HG03039 (cell line): ENCODE data around the gene COA8.
"Not testable (repeated sequence)": the region's sequence is repeated elsewhere in the genome, so short reads cannot be mapped to it uniquely, and the experiment has no call there.

Experiments used
- ATAC-seq: cut with Tn5 transposase; IDR thresholded peaks from one replicate; pipeline ENCODE4 v1.9.1; 2021; ENCODE audit warnings: mild to moderate bottlenecking, moderate library complexity; ENCODE audit not compliant: unreplicated experiment

Gene COA8

DNA sequence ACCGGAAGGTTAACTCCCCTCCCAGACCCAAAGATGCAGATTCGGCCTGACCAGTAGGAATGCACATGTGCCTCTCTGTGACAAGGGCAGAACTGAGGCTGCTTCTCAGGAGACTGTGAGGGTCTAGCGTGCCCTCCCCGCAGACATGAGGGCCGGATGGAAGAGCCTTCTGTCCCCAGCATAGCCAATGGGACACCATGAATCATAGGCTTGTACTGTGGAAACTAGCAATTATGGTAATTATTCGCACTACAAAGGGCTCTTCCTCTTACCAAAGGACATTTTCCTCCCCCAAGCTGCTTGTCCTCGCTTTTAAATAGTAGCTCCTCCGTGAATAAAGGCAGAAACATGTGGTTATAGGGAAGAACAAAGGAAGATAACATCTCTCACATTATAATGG, 6.2 kb downstream of the COA8 start:
- ATAC-seq, result no peak

DNA sequence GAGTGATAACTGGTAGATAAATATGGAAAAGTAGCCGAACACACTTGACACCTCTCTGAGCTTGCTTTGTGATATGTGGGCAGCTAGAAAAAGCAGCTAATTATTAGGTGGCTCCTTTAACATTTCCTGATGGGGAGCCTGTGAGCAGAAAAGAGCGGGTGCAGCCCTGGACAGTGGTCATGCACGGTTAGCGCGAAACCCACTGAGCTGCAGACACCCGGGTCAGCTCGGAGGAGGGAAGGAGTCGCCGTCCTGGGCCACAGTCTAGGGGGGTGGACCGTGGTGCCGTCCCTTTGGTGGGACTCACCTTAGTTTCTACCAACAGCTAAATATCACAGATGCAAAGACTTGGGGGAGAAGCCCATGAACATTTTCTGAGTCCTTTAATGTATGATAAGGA, 6.6 kb downstream of the COA8 start:
- ATAC-seq, result no peak

DNA sequence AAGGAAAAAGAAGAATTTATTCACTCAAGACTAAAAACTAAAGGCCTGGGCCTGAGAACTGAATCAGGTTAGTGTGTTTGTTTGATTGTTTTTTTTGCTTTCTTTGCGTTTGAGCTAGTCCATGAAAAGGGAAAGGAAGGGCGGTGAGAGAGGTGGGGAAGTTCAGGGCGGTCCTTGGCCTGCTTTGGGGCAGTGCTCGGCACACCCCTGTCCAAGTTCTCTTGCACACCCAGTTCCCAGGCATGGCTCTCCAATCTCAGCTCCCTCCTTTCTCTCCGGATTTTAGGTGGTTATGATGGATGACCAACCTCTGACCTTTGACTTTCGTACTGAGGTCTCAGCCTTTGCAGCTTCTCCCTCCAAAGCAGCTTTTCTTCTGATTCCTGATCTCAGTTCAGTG, 11.3 kb downstream of the COA8 start:
- ATAC-seq, result no peak

DNA sequence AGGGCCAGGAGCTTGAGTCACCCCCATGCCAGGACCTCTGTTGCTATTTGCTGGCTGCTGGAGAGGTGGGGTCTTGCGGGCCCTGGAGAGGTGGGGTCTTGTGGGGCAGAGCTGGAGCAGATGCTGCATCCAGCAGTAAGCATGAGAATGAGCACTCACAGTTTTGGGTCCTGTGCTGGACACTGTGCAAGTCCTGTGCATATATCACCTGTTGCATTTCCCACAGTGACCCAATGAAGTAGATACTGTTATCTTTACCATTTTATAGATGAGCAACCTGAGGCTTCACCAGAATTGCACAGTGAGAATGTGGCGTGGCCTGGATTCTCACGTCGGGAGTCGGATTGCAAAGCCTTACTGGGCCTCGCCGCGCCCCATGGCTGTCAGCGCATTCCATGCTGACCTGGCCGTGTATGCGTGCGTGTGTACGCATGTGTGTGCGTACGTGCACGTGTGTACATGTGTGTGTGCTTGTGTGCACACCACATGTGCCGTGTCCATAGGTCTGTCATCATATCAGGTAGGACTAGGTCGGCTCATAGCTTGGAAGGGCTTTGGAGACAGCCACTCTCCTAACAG, 12.0 kb downstream of the COA8 start:
- ATAC-seq, result no peak

DNA sequence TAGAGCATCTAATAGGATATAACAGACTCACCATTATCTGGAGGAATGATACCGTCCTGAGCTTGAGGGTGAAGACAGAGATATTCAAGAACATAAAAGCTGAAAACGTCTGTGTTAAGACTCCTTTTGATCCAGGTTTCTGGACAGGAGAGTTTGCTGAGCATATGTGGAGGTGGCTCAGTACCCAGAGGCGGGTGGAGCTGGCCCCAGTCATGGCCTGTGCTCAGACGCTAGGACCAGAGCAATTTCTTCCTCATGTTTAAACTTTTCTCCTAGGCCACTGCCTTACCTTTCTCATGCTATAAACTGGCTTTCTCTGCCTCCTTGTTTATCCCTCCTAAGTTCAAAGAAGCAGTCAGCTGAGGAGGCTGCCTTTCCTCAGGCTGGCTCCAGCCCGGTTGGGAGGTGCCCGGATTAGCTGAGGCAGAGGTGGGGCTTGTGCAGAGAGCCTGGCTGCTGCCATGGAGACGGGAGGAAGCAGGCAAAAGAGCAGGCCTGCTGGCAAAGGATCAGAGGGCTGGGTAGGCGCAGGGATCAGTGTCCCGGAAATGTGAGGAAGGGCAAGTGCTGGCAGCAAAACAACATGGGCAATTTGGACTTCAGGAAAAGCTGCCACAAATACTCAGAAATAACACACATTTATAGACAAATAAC, 13.7 kb downstream of the COA8 start:
- no peak for ATAC-seq

DNA sequence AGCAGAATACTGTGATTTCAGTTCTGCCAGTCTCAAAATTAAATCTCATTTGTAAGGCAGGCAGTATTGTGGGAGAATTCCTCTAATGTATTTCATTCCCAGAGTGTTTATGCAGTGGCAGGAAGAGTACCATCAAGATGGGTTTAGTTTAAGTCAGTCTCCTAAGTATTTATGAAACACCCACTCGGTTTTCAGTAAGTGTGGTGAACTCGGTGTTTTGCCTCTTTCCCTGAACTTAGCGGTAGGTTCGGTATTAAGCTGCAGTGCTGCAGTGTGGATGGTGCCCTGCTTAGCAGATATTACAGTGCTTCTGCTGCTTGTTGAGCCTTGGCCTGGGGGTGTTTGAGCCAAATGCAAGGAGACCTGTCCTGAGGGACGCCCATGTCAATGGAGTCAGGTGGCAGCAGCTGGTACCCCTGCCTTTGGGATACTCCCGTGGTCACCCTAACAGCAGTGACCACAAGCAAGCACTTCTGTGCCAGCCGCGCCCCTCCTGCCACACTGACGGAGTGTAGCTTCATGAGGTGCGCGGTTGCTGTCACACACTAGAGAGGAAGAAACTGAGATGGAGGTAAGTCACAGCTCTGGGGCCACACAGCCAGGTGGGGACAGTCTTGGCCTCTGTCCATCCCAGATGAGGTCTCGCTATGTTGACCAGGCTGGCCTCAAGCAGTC, 15.8 kb downstream of the COA8 start:
- ATAC-seq, result no peak

DNA sequence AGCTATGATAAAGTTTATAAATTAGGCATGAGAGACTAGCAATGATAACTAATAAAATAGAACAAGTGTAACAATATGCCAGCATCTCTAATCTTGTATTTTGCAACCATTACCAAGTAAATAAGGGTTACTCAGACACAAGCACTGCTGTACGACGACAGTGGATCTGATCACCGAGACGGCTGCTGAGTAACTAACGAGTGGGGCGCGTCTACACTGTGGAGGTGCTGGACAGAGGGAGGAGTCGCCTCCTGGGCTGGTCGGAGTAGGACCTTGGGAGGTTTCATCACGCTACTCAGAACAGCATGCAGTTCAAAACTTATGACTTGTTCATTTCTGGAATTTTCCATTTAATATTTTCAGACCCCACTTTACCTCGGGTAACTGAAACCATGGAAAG, 18.4 kb downstream of the COA8 start:
- ATAC-seq, result no peak

DNA sequence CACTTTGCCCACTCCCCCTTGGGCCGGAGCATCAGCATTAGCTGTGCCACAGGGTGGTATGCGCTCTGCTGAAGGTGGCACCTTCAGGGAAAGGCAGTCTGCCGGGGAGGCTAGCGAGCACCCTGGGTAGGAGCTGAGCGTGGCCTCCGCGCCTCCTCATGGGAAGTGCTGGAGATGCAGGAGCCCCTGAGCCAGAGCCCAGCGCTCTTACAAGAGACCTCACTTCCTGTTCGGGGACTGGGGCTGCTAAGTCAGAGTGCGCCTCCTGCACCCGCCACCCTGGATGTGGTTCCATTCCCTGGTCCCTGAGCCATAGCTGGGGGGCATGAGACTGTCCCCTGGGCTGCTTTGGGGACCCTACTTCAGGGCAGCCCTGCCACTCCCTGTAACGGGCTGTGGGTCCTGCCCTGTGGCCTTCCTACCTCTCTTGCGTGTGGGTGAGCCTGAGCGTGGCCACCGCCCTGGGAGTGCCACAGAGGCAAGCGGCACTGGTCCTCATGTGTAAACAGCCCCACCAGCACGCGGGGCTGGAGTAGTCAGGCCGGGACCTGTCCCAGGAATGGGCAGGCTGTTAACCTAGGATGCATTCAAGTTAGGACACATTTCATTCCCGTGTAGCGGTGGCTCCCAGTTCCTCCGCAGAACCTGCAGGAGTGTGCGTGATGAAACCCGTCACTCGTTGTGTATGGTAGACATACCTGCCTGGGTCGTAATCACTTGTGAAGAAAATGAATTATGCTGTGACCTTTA, 19.4 kb downstream of the COA8 start:
- no peak for ATAC-seq

DNA sequence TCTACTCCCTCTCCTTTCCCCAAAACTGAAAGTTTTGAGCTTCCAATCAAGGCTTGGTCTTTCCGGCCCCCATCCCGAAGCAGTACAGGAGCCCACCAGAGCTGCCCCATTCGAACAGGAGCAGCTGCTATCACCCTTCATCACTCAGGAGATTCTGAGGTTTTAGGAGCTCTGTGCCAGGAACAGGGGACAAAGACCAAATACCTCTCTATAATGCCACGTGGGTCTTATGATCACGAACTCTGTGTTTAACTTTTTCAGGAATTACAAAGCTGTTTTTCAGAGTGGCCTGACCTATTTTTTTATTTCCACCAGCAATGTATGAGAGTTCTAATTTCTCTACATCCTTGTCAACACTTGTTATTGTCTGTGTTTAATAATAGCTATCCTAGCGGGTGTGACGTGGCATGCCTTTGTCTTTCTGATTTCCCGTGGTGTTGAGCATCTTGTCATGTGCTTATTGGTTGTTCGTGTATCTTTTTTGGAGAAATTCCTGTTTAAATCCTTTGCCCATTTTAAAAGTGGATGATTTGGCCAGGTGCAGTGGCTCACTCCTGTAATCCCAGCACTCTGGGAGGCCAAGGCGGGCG, 21.7 kb downstream of the COA8 start:
- ATAC-seq, result no peak

DNA sequence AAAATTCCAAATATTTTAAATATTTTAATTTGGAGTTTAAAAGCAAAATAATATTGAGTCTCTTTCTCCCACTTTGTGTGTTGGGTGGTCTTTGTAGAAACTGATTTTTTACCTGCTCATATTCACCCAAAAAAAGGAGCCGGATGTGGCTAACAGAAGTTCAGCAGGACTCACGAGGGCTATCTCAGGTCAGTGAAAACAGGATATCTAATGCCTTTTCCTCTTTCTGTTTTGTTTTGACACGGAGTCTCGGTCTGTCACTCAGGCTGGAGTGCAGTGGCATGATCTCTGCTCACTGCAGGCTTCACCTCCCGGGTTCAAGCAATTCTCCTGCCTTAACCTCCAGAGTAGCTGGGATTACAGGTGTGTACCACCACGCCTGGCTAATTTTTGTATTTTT, 30.8 kb downstream of the COA8 start:
- peak; percentile 71 for ATAC-seq

DNA sequence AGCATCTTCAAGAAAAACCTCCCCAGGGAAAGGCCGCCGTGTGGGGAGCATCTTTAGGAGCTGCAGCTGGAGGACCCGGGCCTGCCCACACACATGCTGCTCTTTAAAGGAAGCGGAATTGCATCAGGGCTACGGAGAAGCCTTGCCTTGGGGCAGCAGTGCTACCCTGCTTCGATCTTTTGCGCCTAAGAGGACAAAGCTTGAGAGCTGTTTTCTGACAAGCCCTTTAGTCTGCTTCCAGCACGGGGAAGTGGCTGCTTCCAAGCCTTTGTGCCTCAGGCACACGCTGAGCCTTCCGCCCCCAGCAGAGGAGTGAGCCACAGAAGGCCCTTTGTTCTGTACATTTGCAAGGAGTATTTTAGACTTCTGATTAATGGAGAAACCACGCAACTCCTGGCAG, 31.5 kb downstream of the COA8 start:
- ATAC-seq, result no peak

DNA sequence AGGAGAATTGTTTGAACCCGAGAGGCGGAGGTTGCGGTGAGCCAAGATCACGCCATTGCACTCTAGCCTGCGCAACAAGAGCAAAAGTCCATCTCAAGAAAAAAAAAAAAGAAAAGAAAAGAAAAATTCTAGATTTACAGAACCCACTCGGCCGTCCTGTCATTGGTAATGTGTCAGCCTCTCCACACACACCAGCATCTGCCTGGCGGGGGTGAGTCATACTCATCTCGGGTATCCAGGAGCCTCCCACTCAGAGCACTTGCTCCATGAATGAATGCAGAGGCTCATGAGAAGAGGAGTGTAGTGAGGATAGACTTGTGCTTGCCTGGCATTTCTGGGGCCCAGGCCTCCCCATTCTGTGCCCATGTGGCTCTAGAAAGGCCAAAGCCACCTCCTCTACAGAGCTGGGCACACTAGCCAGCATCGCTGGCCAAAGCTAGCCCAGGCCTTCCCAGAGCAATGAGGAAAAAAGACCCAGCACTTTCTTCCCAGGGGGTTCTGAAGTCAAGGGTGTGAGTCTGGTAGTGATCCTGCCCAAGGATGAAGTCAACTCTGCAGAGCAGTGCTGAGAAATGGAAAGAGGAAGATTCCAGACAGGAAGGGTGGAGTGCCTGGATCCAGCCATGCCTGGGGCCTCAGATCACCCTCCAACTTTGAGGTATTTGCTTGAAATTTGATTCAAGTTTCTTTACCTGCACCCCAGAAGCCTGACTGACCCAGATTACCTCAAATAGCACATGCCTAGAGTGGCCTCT, 35.0 kb downstream of the COA8 start:
- ATAC-seq, result no peak

DNA sequence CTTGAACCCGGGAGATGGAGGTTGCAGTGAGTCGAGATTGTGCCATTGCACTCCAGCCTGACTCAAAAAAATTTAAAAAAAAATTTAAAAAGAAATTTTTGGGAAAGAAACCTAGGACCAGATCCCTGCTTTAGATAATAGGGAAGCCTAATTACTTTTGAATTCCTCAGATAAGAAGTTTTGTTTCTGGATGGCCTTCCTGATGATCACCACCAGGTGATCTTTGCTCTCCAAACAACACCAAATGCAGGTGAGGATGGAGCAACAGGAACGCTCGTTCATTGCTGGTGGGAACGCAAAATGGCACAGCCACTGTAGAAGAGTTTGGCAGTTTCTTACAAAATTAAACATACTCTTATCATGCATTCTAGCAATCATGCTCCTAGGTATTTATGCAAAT, 37.7 kb downstream of the COA8 start:
- no peak for ATAC-seq

DNA sequence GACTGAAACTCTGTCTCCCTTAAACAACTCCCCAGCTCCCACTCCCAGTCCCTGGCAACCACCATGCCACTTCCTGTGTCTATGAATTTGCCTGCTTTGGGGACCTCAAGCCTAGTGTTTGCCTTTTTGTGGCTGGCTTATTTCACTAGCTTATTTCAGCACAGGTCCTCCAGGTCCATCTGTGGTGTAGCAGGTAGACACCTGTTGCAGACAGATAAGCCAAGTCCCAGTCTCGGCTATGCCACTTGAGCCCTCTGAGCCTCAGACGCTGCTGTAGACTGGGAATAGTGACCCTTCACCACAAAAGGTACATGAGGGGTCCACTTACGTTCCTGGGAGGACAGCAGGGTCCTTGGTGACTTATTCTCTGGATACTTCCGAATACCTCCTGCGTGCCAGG, 41.9 kb downstream of the COA8 start:
- no peak for ATAC-seq

DNA sequence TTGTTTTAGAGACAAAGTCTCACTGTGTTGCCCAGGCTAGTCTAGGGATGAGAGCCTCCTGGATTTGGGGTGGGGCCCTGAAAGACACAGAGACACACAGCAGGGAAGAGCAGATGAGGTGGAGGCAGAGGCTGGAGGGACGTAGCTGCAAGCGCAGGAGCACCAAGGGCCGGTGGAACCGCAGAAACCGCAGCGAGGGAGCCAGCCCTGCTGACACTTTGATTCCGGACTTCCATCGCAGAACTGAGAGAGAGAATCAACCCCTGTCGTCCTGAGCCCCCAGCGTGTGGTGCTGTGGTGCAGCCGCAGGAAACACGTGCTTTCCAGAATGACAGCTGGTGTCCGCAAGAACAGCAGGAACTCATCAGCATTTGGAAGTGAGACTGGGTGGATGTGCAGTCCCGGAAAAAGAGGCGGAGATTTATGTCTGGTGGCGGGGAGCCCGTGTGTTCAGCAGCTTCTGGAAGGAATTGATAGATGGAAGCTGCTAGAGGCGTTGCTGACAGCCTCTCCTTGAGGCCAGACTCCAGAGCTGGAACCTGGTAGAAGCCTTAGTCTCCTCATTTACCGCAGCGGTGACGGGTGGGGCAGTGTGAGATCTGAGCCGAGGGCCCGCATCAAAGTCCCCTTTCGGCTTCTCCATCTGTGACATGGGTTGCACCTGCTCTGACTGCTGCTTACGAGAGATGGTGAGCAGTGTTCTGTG, 44.4 kb downstream of the COA8 start:
- ATAC-seq, result no peak

DNA sequence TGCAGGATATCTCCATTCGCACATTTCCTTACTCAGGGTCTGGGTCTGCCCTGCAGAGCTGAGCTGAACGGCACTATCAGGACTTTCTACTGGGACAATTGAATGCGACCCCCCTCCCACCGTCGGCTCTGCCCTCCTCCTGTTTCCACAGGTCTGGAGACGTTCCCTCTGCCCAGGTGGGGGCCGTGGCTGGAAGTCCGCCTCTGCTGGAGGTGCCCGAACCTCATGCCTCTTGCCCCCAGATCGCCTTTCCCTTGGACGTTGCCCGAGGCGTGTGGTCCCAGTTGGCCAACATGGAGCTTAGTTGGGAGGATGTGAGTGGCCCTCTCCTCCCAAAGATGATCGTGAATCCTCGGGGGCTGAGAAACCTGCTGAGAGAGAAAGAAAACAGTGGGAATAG, 45.1 kb downstream of the COA8 start:
- no peak for ATAC-seq

DNA sequence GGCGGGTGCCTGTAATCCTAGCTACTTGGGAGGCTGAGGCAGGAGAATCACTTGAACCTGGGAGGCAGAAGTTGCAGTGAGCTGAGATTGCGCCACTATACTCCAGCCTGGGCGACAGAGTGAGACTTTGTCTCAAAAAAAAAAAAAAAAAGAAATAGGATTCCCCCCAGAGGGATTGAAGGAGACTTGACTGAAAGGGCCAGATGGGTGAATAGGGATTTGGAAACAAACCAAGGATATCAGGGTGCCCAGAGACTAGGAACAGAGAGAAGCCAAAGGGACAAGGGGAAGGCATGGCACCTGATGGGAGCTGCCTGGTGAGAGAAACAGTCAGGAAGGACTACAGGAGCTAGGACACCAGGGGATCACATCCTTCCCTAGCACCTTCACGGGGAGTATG, 46.3 kb downstream of the COA8 start:
- not testable (repeated sequence) for ATAC-seq

DNA sequence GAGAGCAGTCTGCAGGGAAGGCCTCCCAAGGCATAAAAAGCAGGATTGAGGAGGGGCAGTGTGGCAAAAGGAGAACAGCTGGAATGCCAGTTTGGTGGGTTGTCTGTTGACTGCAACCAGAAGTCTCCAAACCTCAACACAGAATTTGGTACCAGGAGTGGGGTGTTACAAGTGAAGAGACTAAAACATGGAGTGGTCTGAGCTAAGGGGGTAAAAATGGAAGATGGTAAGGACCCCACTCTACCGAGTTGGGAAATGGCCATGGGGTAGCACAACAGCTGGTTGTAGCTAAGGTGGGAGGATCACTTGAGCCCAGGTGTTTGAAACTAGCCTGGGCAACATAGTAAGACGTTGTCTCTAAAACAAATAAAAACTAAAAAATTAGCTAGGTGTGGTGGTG, 48.5 kb downstream of the COA8 start:
- no peak for ATAC-seq

DNA sequence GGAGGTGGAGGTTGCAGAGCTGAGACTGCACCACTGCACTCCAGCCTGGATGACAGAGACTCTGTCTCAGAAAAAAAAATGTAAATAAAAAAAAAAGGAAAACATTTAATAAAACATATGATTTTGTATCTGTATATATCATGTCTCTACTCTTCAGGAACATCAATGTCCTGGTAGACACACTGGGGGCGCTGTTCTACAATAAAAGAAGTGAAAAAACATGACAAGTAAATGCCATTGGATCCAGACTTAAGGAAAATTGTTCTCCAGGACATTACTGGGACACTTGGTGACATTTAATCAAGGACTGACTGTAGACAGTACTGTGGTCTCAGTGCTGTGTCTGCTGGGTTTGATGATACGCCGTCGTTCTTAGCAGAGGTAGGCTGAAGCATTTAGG, 50.8 kb downstream of the COA8 start:
- ATAC-seq, result no peak

DNA sequence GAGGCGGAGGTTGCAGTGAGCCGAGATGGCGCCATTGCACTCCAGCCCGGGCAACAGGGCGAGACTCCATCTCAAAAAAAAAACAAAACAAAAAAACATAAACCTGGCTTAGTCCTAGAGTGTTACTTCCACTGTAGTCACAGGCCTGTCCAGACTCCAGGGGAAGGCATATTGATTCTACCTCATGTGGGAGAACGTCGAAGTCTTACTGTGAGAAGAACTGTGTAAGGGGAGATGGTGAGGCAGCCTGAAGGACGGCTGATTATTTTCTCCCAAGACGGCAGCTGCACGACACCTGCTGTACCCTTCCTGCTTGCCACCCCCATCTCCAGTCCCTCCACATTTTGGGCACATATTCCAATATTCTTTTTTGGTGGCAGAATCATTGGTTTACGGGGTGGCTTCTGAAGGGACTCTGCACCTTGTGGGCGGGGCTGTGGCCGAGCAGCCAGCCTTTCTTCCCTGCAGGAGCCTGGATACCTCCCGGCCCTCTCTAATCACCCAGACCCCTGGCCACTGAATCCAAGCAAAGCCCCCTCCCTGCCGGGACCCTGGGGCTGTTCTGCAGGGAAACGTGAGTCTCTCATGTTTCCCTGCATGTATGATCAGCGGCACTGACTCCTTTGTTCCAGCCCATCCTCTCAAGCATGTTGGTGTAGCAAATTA, 54.0 kb downstream of the COA8 start:
- ATAC-seq, result no peak
